ENCODE results near the gene SCTR. TPM values are rescaled to one million over a fixed set of nuclear protein-coding genes. Genes with fewer than 3 reads are reported as not detected.

Gene SCTR
- total and polyA plus RNA-seq, 2 of the 13 experiments (the other 11 are each of a cell fraction or from before 2014, with no cell fraction given): not detected

DNA sequence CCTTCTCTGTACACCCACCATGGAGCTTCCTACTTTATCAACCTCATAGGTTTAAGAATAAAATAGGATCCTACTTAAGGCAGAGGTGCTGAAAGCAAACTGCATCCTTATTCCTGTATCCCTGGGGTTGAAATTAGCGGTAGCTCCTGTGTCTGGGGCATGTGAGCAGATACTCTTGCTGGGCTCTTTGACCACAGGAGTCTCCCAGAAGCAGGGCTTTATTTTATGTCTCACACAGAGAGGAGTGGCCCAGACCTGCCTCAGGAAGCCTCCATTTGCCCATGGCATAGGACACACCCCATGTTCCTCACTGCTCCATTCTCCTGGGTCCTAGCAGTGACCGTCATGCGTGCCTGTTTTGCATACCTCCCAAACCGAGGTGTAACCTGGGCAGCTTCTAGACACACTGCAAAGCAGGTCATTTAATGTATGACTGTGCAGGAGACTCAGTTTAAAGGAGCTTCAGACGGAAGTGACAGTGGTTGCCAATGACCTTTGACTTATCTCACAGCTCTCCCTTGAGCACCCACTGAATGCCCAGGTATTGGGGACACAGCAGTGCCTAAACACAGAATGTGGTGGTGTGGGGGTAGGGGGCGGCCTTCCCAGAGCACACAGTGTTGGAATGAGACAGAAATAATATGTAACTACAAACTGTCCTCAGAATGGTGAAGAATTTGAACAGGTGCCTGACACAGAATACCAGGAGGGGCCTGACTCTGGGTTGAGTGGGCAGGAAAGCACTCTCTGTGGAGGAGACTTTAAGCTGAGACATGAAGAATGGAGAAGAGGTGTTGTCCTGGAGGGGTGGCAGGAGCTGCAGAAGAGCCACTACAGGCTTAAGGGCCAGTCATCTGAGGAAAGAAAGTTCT is 89.0 kb downstream of the SCTR start (continued):
- TF ChIP-seq, protein P1, sequence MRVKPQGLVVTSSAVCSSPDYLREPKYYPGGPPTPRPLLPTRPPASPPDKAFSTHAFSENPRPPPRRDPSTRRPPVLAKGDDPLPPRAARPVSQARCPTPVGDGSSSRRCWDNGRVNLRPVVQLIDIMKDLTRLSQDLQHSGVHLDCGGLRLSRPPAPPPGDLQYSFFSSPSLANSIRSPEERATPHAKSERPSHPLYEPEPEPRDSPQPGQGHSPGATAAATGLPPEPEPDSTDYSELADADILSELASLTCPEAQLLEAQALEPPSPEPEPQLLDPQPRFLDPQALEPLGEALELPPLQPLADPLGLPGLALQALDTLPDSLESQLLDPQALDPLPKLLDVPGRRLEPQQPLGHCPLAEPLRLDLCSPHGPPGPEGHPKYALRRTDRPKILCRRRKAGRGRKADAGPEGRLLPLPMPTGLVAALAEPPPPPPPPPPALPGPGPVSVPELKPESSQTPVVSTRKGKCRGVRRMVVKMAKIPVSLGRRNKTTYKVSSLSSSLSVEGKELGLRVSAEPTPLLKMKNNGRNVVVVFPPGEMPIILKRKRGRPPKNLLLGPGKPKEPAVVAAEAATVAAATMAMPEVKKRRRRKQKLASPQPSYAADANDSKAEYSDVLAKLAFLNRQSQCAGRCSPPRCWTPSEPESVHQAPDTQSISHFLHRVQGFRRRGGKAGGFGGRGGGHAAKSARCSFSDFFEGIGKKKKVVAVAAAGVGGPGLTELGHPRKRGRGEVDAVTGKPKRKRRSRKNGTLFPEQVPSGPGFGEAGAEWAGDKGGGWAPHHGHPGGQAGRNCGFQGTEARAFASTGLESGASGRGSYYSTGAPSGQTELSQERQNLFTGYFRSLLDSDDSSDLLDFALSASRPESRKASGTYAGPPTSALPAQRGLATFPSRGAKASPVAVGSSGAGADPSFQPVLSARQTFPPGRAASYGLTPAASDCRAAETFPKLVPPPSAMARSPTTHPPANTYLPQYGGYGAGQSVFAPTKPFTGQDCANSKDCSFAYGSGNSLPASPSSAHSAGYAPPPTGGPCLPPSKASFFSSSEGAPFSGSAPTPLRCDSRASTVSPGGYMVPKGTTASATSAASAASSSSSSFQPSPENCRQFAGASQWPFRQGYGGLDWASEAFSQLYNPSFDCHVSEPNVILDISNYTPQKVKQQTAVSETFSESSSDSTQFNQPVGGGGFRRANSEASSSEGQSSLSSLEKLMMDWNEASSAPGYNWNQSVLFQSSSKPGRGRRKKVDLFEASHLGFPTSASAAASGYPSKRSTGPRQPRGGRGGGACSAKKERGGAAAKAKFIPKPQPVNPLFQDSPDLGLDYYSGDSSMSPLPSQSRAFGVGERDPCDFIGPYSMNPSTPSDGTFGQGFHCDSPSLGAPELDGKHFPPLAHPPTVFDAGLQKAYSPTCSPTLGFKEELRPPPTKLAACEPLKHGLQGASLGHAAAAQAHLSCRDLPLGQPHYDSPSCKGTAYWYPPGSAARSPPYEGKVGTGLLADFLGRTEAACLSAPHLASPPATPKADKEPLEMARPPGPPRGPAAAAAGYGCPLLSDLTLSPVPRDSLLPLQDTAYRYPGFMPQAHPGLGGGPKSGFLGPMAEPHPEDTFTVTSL (CRISPR knock-in tag; IDR thresholded peaks at IDR 0.05; ENCODE audit: borderline replicate concordance): 0 out of 2 replicates have a peak, but pooled peaks have one; percentile 13
- TF ChIP-seq AKAP8 (CRISPR knock-in tag; IDR thresholded peaks at IDR 0.05) (peak; percentile 41; the same call in 1 of the 2 replicates), ZEB1 (IDR thresholded peaks at IDR 0.05; ENCODE audit: insufficient replicate concordance, low read depth) (peak; percentile 10), ZNF383 (CRISPR knock-in tag; IDR thresholded peaks at IDR 0.05; ENCODE audit: borderline replicate concordance) (0 out of 2 replicates have a peak, but pooled peaks have one; percentile 51), TEAD3 (CRISPR knock-in tag; optimal IDR thresholded peaks at IDR 0.05; ENCODE audit: borderline replicate concordance) (peak; percentile 16), ZNF724P (CRISPR knock-in tag; IDR thresholded peaks at IDR 0.05; ENCODE audit: borderline replicate concordance) (peak; percentile 18; the same call in 1 of the 2 replicates), ZIK1 (CRISPR knock-in tag; IDR thresholded peaks at IDR 0.05; ENCODE audit: borderline replicate concordance, low read depth) (0 out of 2 replicates have a peak, but pooled peaks have one; percentile 19)
- TF ChIP-seq, protein P2, sequence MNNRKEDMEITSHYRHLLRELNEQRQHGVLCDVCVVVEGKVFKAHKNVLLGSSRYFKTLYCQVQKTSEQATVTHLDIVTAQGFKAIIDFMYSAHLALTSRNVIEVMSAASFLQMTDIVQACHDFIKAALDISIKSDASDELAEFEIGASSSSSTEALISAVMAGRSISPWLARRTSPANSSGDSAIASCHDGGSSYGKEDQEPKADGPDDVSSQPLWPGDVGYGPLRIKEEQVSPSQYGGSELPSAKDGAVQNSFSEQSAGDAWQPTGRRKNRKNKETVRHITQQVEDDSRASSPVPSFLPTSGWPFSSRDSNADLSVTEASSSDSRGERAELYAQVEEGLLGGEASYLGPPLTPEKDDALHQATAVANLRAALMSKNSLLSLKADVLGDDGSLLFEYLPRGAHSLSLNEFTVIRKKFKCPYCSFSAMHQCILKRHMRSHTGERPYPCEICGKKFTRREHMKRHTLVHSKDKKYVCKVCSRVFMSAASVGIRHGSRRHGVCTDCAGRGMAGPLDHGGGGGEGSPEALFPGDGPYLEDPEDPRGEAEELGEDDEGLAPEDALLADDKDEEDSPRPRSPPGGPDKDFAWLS (CRISPR knock-in tag; IDR thresholded peaks at IDR 0.05; ENCODE audit: borderline replicate concordance): 0 out of 2 replicates have a peak, but pooled peaks have one; percentile 49
- TF ChIP-seq, protein P3, sequence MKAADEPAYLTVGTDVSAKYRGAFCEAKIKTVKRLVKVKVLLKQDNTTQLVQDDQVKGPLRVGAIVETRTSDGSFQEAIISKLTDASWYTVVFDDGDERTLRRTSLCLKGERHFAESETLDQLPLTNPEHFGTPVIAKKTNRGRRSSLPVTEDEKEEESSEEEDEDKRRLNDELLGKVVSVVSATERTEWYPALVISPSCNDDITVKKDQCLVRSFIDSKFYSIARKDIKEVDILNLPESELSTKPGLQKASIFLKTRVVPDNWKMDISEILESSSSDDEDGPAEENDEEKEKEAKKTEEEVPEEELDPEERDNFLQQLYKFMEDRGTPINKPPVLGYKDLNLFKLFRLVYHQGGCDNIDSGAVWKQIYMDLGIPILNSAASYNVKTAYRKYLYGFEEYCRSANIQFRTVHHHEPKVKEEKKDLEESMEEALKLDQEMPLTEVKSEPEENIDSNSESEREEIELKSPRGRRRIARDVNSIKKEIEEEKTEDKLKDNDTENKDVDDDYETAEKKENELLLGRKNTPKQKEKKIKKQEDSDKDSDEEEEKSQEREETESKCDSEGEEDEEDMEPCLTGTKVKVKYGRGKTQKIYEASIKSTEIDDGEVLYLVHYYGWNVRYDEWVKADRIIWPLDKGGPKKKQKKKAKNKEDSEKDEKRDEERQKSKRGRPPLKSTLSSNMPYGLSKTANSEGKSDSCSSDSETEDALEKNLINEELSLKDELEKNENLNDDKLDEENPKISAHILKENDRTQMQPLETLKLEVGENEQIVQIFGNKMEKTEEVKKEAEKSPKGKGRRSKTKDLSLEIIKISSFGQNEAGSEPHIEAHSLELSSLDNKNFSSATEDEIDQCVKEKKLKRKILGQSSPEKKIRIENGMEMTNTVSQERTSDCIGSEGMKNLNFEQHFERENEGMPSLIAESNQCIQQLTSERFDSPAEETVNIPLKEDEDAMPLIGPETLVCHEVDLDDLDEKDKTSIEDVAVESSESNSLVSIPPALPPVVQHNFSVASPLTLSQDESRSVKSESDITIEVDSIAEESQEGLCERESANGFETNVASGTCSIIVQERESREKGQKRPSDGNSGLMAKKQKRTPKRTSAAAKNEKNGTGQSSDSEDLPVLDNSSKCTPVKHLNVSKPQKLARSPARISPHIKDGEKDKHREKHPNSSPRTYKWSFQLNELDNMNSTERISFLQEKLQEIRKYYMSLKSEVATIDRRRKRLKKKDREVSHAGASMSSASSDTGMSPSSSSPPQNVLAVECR (CRISPR knock-in tag; IDR thresholded peaks at IDR 0.05; ENCODE audit: borderline replicate concordance): peak; percentile 5; the same call in 1 of the 2 replicates
- TF ChIP-seq, protein P4, sequence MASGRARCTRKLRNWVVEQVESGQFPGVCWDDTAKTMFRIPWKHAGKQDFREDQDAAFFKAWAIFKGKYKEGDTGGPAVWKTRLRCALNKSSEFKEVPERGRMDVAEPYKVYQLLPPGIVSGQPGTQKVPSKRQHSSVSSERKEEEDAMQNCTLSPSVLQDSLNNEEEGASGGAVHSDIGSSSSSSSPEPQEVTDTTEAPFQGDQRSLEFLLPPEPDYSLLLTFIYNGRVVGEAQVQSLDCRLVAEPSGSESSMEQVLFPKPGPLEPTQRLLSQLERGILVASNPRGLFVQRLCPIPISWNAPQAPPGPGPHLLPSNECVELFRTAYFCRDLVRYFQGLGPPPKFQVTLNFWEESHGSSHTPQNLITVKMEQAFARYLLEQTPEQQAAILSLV (CRISPR knock-in tag; IDR thresholded peaks at IDR 0.05; ENCODE audit: borderline replicate concordance): 0 out of 2 replicates have a peak, but pooled peaks have one; percentile 54
- TF ChIP-seq, protein P5, sequence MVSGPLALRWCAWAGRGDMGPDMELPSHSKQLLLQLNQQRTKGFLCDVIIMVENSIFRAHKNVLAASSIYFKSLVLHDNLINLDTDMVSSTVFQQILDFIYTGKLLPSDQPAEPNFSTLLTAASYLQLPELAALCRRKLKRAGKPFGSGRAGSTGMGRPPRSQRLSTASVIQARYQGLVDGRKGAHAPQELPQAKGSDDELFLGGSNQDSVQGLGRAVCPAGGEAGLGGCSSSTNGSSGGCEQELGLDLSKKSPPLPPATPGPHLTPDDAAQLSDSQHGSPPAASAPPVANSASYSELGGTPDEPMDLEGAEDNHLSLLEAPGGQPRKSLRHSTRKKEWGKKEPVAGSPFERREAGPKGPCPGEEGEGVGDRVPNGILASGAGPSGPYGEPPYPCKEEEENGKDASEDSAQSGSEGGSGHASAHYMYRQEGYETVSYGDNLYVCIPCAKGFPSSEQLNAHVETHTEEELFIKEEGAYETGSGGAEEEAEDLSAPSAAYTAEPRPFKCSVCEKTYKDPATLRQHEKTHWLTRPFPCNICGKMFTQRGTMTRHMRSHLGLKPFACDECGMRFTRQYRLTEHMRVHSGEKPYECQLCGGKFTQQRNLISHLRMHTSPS (CRISPR knock-in tag; IDR thresholded peaks at IDR 0.05; ENCODE audit: low read depth): 0 out of 2 replicates have a peak, but pooled peaks have one; percentile 7
